Kidney (tissue), 14 donors: Measurements from ENCODE around the gene SPHK2. TPM values are rescaled to one million over a fixed set of nuclear protein-coding genes. Genes with fewer than 3 reads are reported as not detected.

Experiments
- DNase-seq, 5 donors: peaks; one replicate each; pipeline ENCODE4 v3.0.0-alpha.2; 2013 to 2020
- FAIRE-seq: peaks from 2 replicates; lab custom pipeline; 2012; peaks lifted over from hg19 to GRCh38; lab: Jason Lieb, UNC
- H3K27ac ChIP-seq, 2 donors: one replicate each; pipeline ENCODE4 v1.7.0; 2013; ENCODE audit warnings: low read depth in 2 of 2, low read length in 2 of 2, inconsistent platforms in 1 of 2
- H3K27me3 ChIP-seq: one replicate; pipeline ENCODE4 v1.7.1; 2013; ENCODE audit warnings: low read length, inconsistent platforms; ENCODE audit not compliant: control insufficient read depth, insufficient read depth
- H3K36me3 ChIP-seq, 3 donors: one replicate each; pipeline versions ENCODE4 v1.7.0 to v1.7.1; 2013; ENCODE audit warnings: low read length in 3 of 3, control low read depth in 1 of 3, inconsistent platforms in 1 of 3; ENCODE audit not compliant: insufficient read depth in 3 of 3, control insufficient read depth in 2 of 3
- H3K4me1 ChIP-seq, 3 donors: one replicate each; pipeline versions ENCODE4 v1.7.0 to v1.7.1; 2013; ENCODE audit warnings: low read length in 3 of 3, inconsistent platforms in 1 of 3, low read depth in 1 of 3; ENCODE audit not compliant: control insufficient read depth in 2 of 3, insufficient read depth in 2 of 3
- H3K4me3 ChIP-seq, 3 donors: one replicate each; pipeline versions ENCODE4 v1.7.0 to v1.8.1; 2013; ENCODE audit warnings: low read length in 3 of 3, control low read depth in 1 of 3, inconsistent platforms in 1 of 3
- H3K9ac ChIP-seq, 3 donors: one replicate each; pipeline versions ENCODE4 v1.7.0 to v1.7.1; 2013; ENCODE audit warnings: low read length in 3 of 3, control low read depth in 1 of 3, inconsistent platforms in 1 of 3
- H3K9me3 ChIP-seq, 3 donors: one replicate each; pipeline versions ENCODE4 v1.7.0 to v1.7.1; 2013; ENCODE audit warnings: low read length in 3 of 3, control low read depth in 1 of 3, inconsistent platforms in 1 of 3; ENCODE audit not compliant: control insufficient read depth in 2 of 3, insufficient read depth in 1 of 3
- CTCF ChIP-seq: IDR thresholded peaks from 3 replicates; pipeline ENCODE4 v1.5.1; 2012; ENCODE audit warnings: mild to moderate bottlenecking, moderate library complexity, borderline replicate concordance; ENCODE audit not compliant: insufficient read depth; ENCODE audit errors: extremely low read depth
- intact Hi-C: fragments of 100-400 bp; cut with DNase I; formaldehyde crosslinking; loops from one replicate; pipeline ENCODE4 v1.11.1; 2022
- polyA plus RNA-seq: library from polyadenylated mRNA; stranded (reverse); fragments of 350-450 nt; fragmentation: Illumina TruSeq; extraction: RNeasy Lipid Tissue Mini Kit (QIAGEN cat#74804); gene quantifications from one replicate; pipeline ENCODE4 v1.2.3, GENCODE V29; 2014; ENCODE audit warnings: low read depth, low replicate concordance; ENCODE audit not compliant: insufficient read depth
- total RNA-seq: library from RNA; stranded (reverse); fragmentation: NEBNext Ultra II Directional; extraction: Animal tissue kit (Norgen Biotek cat#: 25700); gene quantifications from one replicate; pipeline ENCODE4 v1.2.1, GENCODE V29; 2021
- donor health status: control.
- donor health status: control.
- donor health status: control.
- donor health status: control.
- donor health status: control.
- donor health status: DM: yes; HTN: yes; CAD: no.
- donor health status: Normal renal cell carcinoma (clear cell type).

Gene SPHK2
- total and polyA plus RNA-seq, 2 donors from 2014 or later: 23.3 to 37.2 TPM

DNA sequence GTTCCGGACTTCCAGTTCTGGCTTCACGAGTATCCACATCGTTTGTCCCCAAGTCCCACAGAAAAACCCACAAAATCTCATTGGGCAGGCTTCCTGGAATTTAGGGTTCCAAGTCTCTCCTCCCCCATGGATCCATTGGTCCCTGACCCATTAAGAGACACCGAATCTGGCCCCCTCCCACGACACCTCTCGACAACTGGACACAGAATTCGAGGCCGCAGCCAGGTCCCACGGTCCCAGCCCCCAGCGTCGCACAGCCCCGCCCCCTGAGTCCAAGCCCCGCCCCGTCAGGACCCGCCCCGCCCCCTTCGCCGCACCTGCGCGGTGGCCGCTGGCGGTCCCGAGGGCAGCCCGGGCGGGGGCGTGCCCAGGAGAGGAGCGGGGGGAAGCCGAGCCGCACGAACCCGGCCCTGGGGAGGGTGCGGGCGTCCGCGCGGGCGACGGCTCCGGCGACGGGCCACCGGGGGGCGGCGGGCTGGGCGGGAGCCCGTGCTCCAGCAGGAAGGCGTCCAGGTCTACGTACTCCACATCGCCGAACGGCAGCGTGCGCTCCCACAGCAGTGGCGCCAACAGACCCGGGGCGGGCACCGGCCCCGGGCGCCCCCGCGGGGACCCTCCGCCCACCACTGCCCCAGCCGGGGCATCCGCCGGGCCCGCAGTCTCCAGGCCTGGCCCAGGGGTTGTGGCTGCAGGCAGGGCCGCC is 16.1 kb downstream of the SPHK2 start:
- H3K27ac ChIP-seq: peak overlapping the region; percentile 98 to 99
- TF ChIP-seq CTCF: no peak
- peak overlapping the region in 2 of 3 donors; percentile 34 to 96 for H3K9ac ChIP-seq
- peaks cover 0 to 6% (median 5%) of the 10 kb centered on the region in 3 donors for H3K36me3 ChIP-seq
- H3K4me3 ChIP-seq: peak overlapping the region; percentile 11 to 93 (median 62)
- FAIRE-seq: no peak
- H3K9me3 ChIP-seq: no peaks in the 10 kb centered on the region
- peak; percentile 63 to 93 (median 78) for DNase-seq
- H3K4me1 ChIP-seq: peaks cover 8 to 34% (median 32%) of the 10 kb centered on the region in 3 donors
- intact Hi-C loops: no loop called here
- H3K27me3 ChIP-seq: no peaks in the 10 kb centered on the region

GRCh38 chr19:48635966-48636858 is 16.9 kb downstream of the SPHK2 start:
- Histone ChIP-seq H3K9me3 (no peaks in the 10 kb centered on the region), H3K27me3 (no peaks in the 10 kb centered on the region), H3K9ac (peak overlapping the region; percentile 44 to 96 (median 80)), H3K36me3 (peaks cover 0 to 5% (median 3%) of the 10 kb centered on the region in 3 donors), H3K27ac (peak overlapping the region; percentile 98 to 99), H3K4me3 (peak overlapping the region; percentile 62 to 93 (median 78)), H3K4me1 (peaks cover 8 to 32% (median 30%) of the 10 kb centered on the region in 3 donors)
- intact Hi-C loops: no loop called here
- TF ChIP-seq CTCF: no peak
- DNase-seq (peak in 3 of 5 donors; percentile 65 to 88 (median 87)), FAIRE-seq (no peak)

DNA sequence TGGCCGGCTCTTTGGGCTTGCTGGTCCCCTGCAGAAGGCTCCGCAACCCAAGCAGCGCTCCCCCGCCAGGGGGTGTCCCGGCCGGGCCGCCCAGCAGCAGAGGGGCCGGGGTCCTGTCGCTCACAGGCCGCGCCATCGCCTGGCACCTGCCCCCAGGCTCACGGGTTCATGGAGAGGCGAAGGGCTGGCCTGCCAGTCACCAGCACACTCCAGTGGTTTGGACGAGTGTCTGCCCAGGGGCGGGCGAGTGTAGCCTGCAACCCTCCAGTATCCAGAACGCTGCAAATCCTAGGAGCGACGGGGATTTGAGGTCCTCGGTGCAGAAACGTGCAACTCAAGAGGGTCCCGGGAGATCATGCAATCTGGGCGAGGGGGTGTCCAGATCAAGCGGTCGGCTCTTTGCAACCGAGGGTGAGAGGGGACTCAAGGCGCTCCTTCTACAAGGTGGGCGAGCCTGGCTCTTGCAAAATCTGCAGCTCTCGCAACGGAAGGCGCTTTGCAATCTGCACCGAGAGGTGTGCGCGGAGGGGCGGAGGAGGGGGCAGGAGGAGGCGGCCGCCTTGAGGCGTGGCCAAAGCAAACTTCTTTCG is 17.6 kb downstream of the SPHK2 start, which contains the start of gene DBP:
TSS of gene DBP (minus strand) at position 521 of the 590 bp plus-strand sequence. CDS start at position 136, 385 bp downstream.
- Histone ChIP-seq H3K4me1 (peaks cover 8 to 32% (median 29%) of the 10 kb centered on the region in 3 donors), H3K36me3 (peaks cover 0 to 2% (median 0%) of the 10 kb centered on the region in 3 donors), H3K9ac (peak within 1 kb of the TSS; percentile 59 to 96 (median 91)), H3K9me3 (no peaks in the 10 kb centered on the region), H3K4me3 (peak within 1 kb of the TSS; percentile 81 to 93 (median 85)), H3K27me3 (no peaks in the 10 kb centered on the region), H3K27ac (peak within 1 kb of the TSS; percentile 98 to 99)
- intact Hi-C loops: no loop called here
- DNase-seq (peak in 2 of 5 donors; percentile 77 to 92), FAIRE-seq (no peak)
- TF ChIP-seq CTCF: no peak
